ENCODE data around the gene ITPR2. TPM values are rescaled to one million over a fixed set of nuclear protein-coding genes. Genes with fewer than 3 reads are reported as not detected.

The ITPR2 gene
- total and polyA plus RNA-seq, 2 of the 8 experiments (the other 6 are each of a cell fraction or from before 2014, with no cell fraction given): 4.1 to 48.3 TPM

DNA sequence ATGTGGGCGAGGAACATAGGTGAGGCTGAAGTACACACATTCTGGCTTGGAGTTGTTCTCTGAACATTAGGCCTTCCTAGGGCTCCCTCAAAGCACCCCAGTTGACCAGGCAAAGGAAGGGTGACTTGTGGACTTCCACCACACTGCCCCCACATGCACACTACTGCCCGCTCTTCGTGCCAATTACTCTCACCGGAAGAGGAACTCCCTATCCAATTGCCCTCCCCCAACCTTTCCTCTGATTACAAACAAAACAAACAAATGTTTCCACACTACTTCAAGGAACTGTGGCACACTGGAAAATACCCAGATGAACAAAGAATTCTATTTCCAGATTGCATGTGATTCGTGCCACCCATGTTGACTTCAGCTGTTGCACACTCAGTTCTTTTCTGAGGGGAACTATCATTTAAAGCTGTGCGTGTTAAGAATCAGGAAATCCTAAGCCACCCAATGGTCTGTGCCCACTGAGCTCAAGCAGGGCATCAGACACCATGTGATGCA is 498.3 kb downstream of the ITPR2 start (continued):
- TF ChIP-seq CEBPB (IDR thresholded peaks at IDR 0.05; ENCODE audit: low read depth, low read length): no peak
- TF ChIP-seq RFX5 (IDR thresholded peaks at IDR 0.05; ENCODE audit: borderline replicate concordance, low read depth, low read length): no peak
- TF ChIP-seq TAF1 (IDR thresholded peaks at IDR 0.05; ENCODE audit: low read depth, low read length): no peak
- TF ChIP-seq SP1 (IDR thresholded peaks at IDR 0.05; ENCODE audit: low read depth, low read length): no peak
- TF ChIP-seq RBBP5 (IDR thresholded peaks at IDR 0.05; ENCODE audit: borderline replicate concordance, low read depth, low read length): no peak
- no peak for TF ChIP-seq JUND (IDR thresholded peaks at IDR 0.05; ENCODE audit: low read length)
